HepG2 (cell line): ENCODE data around the gene TBX15. TPM values are rescaled to one million over a fixed set of nuclear protein-coding genes. Genes with fewer than 3 reads are reported as not detected.
A peak's percentile ranks its signal among the peaks of the same experiment; 100 is the strongest.

Experiments
- FIP1L1 ChIP-seq: fragments of 200-400 bp; formaldehyde crosslinking; IDR thresholded peaks from 2 replicates; pipeline ENCODE4 v1.6.1; 2018; ENCODE audit warnings: low read depth, mild to moderate bottlenecking, low read length, moderate library complexity, borderline replicate concordance; ENCODE audit not compliant: insufficient read depth
- FUBP1 ChIP-seq: sonication (generic); formaldehyde crosslinking; IDR thresholded peaks from 2 replicates; pipeline ENCODE4 v1.5.1; 2020; ENCODE audit warnings: missing genetic modification reagents, mild to moderate bottlenecking, borderline replicate concordance
- IRF2 ChIP-seq: IDR thresholded peaks from 2 replicates; pipeline ENCODE4 v1.6.1; 2018; ENCODE audit warnings: missing genetic modification reagents, missing compliant biosample characterization
- RXRB ChIP-seq: IDR thresholded peaks from 2 replicates; pipeline ENCODE4 v1.6.1; 2016; ENCODE audit warnings: borderline replicate concordance, missing genetic modification reagents, missing compliant biosample characterization
- SALL2 ChIP-seq: sonication (generic); formaldehyde crosslinking; IDR thresholded peaks from 2 replicates; pipeline ENCODE4 v1.8.1; 2023; ENCODE audit warnings: mild to moderate bottlenecking, missing genetic modification reagents, inconsistent platforms
- TCF7 ChIP-seq: sonication (generic); IDR thresholded peaks from 2 replicates; pipeline ENCODE4 v1.6.1; 2016; ENCODE audit warnings: antibody characterized with exemption, low read depth
- TOE1 ChIP-seq: sonication (generic); formaldehyde crosslinking; IDR thresholded peaks from 2 replicates; pipeline ENCODE4 v1.4.0; 2020; ENCODE audit warnings: mild to moderate bottlenecking, missing genetic modification reagents
- ZNF251 ChIP-seq: sonication (generic); formaldehyde crosslinking; IDR thresholded peaks from 2 replicates; pipeline ENCODE4 v1.9.0; 2021; ENCODE audit warnings: mild to moderate bottlenecking, missing genetic modification reagents
- ZNF512B ChIP-seq: sonication (generic); formaldehyde crosslinking; IDR thresholded peaks from 2 replicates; pipeline ENCODE4 v1.5.1; 2020; ENCODE audit warnings: missing genetic modification reagents, mild to moderate bottlenecking, borderline replicate concordance
- ZNF547 ChIP-seq: sonication (generic); formaldehyde crosslinking; IDR thresholded peaks from 2 replicates; pipeline ENCODE4 v1.5.1; 2020; ENCODE audit warnings: mild to moderate bottlenecking, missing genetic modification reagents
- ZNF563 ChIP-seq: sonication (generic); formaldehyde crosslinking; IDR thresholded peaks from 2 replicates; pipeline ENCODE4 v1.8.0; 2022; ENCODE audit warnings: mild to moderate bottlenecking, moderate library complexity, missing genetic modification reagents
- ZNF678 ChIP-seq: sonication (generic); formaldehyde crosslinking; IDR thresholded peaks from 2 replicates; pipeline ENCODE4 v1.4.0; 2020; ENCODE audit warnings: mild to moderate bottlenecking, missing genetic modification reagents
- ZNF790 ChIP-seq: sonication (generic); formaldehyde crosslinking; IDR thresholded peaks from 2 replicates; pipeline ENCODE4 v1.8.0; 2022; ENCODE audit warnings: missing genetic modification reagents, mild to moderate bottlenecking, borderline replicate concordance
- ZSCAN22 ChIP-seq: sonication (generic); formaldehyde crosslinking; IDR thresholded peaks from 2 replicates; pipeline ENCODE4 v1.4.0; 2020; ENCODE audit warnings: mild to moderate bottlenecking, missing genetic modification reagents
- polyA plus RNA-seq, 8 experiments: library from polyadenylated mRNA; depleted of rRNA in 3 of 8; stranded (reverse) in 7 of 8; unstranded in 1 of 8; fragments of >200 nt; fragmentation: Illumina TruSeq in 4 of 8; extraction: Trizol in 4 of 8; gene quantifications; 2 replicates each; pipeline versions ENCODE4 v1.2.1 to v1.2.3, GENCODE V29; 2011 to 2016; ENCODE audit warnings: low read depth in 4 of 8, missing spikeins in 1 of 8, mixed read lengths in 1 of 8; ENCODE audit not compliant: insufficient read depth in 1 of 8
- total RNA-seq, 5 experiments: library from RNA; depleted of rRNA; stranded (reverse); fragments of >200 nt; fragmentation: Illumina TruSeq; extraction: Trizol; gene quantifications; 2 replicates each; pipeline ENCODE4 v1.2.3, GENCODE V29; 2016; ENCODE audit warnings: low read depth in 1 of 5
- TF ChIP-seq, protein P1 (sequence below): sonication (generic); formaldehyde crosslinking; IDR thresholded peaks from 2 replicates; pipeline ENCODE4 v1.5.1; 2020; ENCODE audit warnings: mild to moderate bottlenecking, moderate library complexity, missing genetic modification reagents
- TF ChIP-seq, protein P2 (sequence below): sonication (generic); formaldehyde crosslinking; IDR thresholded peaks from 2 replicates; pipeline ENCODE4 v1.5.1; 2020; ENCODE audit warnings: mild to moderate bottlenecking, missing genetic modification reagents, borderline replicate concordance
- TF ChIP-seq, protein P3 (sequence below): sonication (generic); formaldehyde crosslinking; IDR thresholded peaks from 2 replicates; pipeline ENCODE4 v1.4.0; 2020; ENCODE audit warnings: missing genetic modification reagents

The TBX15 gene
- total and polyA plus RNA-seq, 2 of the 13 experiments (the other 11 are each of a cell fraction or from before 2014, with no cell fraction given): 0.42 to 1.9 TPM

DNA sequence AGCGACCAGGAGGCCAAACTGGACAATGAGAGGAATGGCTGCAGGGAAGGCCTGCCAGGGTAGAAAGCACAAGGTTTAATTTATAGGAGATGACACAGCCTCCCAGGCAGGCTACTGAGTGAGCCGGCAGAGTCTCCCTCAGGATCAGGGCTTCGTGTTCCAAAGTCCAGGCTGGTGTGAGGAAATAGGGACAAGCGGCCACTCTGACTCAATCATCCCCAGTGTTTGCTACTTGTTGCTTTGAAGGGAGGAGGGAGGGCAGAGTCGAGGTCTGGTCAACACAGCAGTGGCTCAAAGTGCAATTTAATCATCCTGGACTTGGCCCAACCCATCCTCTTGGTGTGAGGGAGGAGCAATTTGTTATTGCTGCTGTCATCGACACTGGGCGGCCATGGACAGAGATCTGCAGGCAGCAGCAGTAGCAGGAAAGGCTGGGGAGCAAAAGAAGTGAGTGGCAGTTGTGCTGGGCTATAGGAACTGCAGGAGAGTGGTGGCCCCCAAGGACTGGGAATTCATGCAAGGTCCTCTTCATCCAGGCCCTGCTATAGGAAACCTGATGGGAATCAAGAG lies 27.5 kb downstream of the TBX15 start (continued):
- TF ChIP-seq FUBP1 (CRISPR knock-in tag) (no peak), ZNF251 (CRISPR knock-in tag) (no peak), IRF2 (peak; percentile 95), TCF7 (peak; percentile 89), ZNF512B (peak; percentile 75; the same call in 1 of the 2 replicates), ZNF790 (CRISPR knock-in tag) (no peak), ZSCAN22 (CRISPR knock-in tag) (no peak), RXRB (CRISPR knock-in tag) (peak; percentile 93), ZNF563 (CRISPR knock-in tag) (peak; percentile 38; the same call in 1 of the 2 replicates), ZNF547 (CRISPR knock-in tag) (peak; percentile 76), SALL2 (CRISPR knock-in tag) (no peak), FIP1L1 (no peak), ZNF678 (CRISPR knock-in tag) (no peak), TOE1 (CRISPR knock-in tag) (no peak)
- TF ChIP-seq, protein P1, sequence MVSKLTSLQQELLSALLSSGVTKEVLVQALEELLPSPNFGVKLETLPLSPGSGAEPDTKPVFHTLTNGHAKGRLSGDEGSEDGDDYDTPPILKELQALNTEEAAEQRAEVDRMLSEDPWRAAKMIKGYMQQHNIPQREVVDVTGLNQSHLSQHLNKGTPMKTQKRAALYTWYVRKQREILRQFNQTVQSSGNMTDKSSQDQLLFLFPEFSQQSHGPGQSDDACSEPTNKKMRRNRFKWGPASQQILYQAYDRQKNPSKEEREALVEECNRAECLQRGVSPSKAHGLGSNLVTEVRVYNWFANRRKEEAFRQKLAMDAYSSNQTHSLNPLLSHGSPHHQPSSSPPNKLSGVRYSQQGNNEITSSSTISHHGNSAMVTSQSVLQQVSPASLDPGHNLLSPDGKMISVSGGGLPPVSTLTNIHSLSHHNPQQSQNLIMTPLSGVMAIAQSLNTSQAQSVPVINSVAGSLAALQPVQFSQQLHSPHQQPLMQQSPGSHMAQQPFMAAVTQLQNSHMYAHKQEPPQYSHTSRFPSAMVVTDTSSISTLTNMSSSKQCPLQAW (CRISPR knock-in tag): peak; percentile 98
- TF ChIP-seq, protein P2, sequence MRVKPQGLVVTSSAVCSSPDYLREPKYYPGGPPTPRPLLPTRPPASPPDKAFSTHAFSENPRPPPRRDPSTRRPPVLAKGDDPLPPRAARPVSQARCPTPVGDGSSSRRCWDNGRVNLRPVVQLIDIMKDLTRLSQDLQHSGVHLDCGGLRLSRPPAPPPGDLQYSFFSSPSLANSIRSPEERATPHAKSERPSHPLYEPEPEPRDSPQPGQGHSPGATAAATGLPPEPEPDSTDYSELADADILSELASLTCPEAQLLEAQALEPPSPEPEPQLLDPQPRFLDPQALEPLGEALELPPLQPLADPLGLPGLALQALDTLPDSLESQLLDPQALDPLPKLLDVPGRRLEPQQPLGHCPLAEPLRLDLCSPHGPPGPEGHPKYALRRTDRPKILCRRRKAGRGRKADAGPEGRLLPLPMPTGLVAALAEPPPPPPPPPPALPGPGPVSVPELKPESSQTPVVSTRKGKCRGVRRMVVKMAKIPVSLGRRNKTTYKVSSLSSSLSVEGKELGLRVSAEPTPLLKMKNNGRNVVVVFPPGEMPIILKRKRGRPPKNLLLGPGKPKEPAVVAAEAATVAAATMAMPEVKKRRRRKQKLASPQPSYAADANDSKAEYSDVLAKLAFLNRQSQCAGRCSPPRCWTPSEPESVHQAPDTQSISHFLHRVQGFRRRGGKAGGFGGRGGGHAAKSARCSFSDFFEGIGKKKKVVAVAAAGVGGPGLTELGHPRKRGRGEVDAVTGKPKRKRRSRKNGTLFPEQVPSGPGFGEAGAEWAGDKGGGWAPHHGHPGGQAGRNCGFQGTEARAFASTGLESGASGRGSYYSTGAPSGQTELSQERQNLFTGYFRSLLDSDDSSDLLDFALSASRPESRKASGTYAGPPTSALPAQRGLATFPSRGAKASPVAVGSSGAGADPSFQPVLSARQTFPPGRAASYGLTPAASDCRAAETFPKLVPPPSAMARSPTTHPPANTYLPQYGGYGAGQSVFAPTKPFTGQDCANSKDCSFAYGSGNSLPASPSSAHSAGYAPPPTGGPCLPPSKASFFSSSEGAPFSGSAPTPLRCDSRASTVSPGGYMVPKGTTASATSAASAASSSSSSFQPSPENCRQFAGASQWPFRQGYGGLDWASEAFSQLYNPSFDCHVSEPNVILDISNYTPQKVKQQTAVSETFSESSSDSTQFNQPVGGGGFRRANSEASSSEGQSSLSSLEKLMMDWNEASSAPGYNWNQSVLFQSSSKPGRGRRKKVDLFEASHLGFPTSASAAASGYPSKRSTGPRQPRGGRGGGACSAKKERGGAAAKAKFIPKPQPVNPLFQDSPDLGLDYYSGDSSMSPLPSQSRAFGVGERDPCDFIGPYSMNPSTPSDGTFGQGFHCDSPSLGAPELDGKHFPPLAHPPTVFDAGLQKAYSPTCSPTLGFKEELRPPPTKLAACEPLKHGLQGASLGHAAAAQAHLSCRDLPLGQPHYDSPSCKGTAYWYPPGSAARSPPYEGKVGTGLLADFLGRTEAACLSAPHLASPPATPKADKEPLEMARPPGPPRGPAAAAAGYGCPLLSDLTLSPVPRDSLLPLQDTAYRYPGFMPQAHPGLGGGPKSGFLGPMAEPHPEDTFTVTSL: peak; percentile 91
- TF ChIP-seq, protein P3, sequence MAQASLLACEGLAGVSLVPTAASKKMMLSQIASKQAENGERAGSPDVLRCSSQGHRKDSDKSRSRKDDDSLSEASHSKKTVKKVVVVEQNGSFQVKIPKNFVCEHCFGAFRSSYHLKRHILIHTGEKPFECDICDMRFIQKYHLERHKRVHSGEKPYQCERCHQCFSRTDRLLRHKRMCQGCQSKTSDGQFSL: no peak
